Measurements from ENCODE around the gene TRERF1.

GRCh38 chr6:42185597-42185996, 266.1 kb downstream of the TRERF1 start:
- TF ChIP-seq POLR2AphosphoS5 (IDR thresholded peaks at IDR 0.05) (no peak), CTCF (IDR thresholded peaks at IDR 0.05) (no peak), POLR2A (IDR thresholded peaks at IDR 0.05) (no peak), EP300 (IDR thresholded peaks at IDR 0.05) (no peak)

Data from suprapubic skin (tissue), 4 donors.